Stimulated activated CD8-positive, alpha-beta memory T cell treated with anti-CD3 and anti-CD28 coated beads, Interleukin-7, amount 100 ng/mL, for 48 hours (primary cell): ENCODE measurements around the gene L1TD1.
"Not testable (repeated sequence)": the region's sequence is repeated elsewhere in the genome, so short reads cannot be mapped to it uniquely, and the experiment has no call there.

ENCODE experiments used
- DNase-seq, 2 donors: peaks; one replicate each; pipeline ENCODE4 v3.0.0-alpha.2; 2020; ENCODE audit warnings: low read depth in 1 of 2; ENCODE audit errors: extremely low read depth in 1 of 2

L1TD1 gene

GRCh38 chr1:62194651-62195544 is at the start of gene L1TD1:
Gene L1TD1 (plus strand): TSS chr1:62194849. CDS start chr1:62206629, 11,780 bp downstream.
- no peak for DNase-seq

- DNase-seq = no peak
Measured at GRCh38 chr1:62159940-62160348, 34.7 kb upstream of the L1TD1 start.

- no peak for DNase-seq
Measured at GRCh38 chr1:62161711-62162110, 32.9 kb upstream of the L1TD1 start.

GRCh38 chr1:62170380-62170779 is 24.3 kb upstream of the L1TD1 start:
- not testable (repeated sequence) for DNase-seq

GRCh38 chr1:62175568-62176179 is 19.0 kb upstream of the L1TD1 start:
- peak in 1 of 2 donors; percentile 4 for DNase-seq

- no peak for DNase-seq
Measured at GRCh38 chr1:62176597-62177312, 17.9 kb upstream of the L1TD1 start.

- no peak for DNase-seq
Measured at GRCh38 chr1:62177621-62178020, 17.0 kb upstream of the L1TD1 start.

- no peak for DNase-seq
Measured at GRCh38 chr1:62178372-62178771, 16.3 kb upstream of the L1TD1 start.

GRCh38 chr1:62180054-62180453 is 14.6 kb upstream of the L1TD1 start:
- not testable (repeated sequence) for DNase-seq

- no peak for DNase-seq
Measured at GRCh38 chr1:62180639-62181038, 14.0 kb upstream of the L1TD1 start.

- no peak for DNase-seq
Measured at GRCh38 chr1:62181532-62181931, 13.1 kb upstream of the L1TD1 start.

- DNase-seq = not testable (repeated sequence)
Measured at GRCh38 chr1:62182157-62182556, 12.5 kb upstream of the L1TD1 start.

GRCh38 chr1:62183164-62184020 is 11.3 kb upstream of the L1TD1 start:
- DNase-seq = not testable (repeated sequence)

- DNase-seq = no peak
Measured at GRCh38 chr1:62184336-62184735, 10.3 kb upstream of the L1TD1 start.

- not testable (repeated sequence) for DNase-seq
Measured at GRCh38 chr1:62185233-62185632, 9.4 kb upstream of the L1TD1 start.

GRCh38 chr1:62185677-62186076 is 9.0 kb upstream of the L1TD1 start:
- no peak for DNase-seq

- DNase-seq = no peak
Measured at GRCh38 chr1:62187548-62187947, 7.1 kb upstream of the L1TD1 start.

- no peak for DNase-seq
Measured at GRCh38 chr1:62188111-62188510, 6.5 kb upstream of the L1TD1 start.

- no peak for DNase-seq
Measured at GRCh38 chr1:62196086-62196690, 1.5 kb downstream of the L1TD1 start.
